ENCODE data around the gene DUSP28. TPM values are rescaled to one million over a fixed set of nuclear protein-coding genes. Genes with fewer than 3 reads are reported as not detected.
"Not testable (repeated sequence)": the region's sequence is repeated elsewhere in the genome, so short reads cannot be mapped to it uniquely, and the experiment has no call there.

The DUSP28 gene
- total and polyA plus RNA-seq, 2 of the 13 experiments (the other 11 are each of a cell fraction or from before 2014, with no cell fraction given): 5.2 to 8.6 TPM

- TF ChIP-seq ZBTB10 (CRISPR knock-in tag; IDR thresholded peaks at IDR 0.05; ENCODE audit: borderline replicate concordance) (no peak), ZNF160 (CRISPR knock-in tag; IDR thresholded peaks at IDR 0.05) (0 out of 2 replicates have a peak, but pooled peaks have one; percentile 16), ARID2 (CRISPR knock-in tag; IDR thresholded peaks at IDR 0.05; ENCODE audit: borderline replicate concordance) (peak; percentile 82; the same call in 1 of the 2 replicates)
Observed at GRCh38 chr2:240561325-240561971, 1.3 kb downstream of the DUSP28 start (continued).

GRCh38 chr2:240563231-240563630, 3.1 kb downstream of the DUSP28 start:
- ATAC-seq; BruUV-seq (replicated peaks); H3K27me3 ChIP-seq (ENCODE audit: control insufficient read depth in 1 of 2, insufficient read depth in 2 of 2, low read length in 2 of 2); H4K20me1 ChIP-seq (ENCODE audit: insufficient read depth, low read length); H3K4me2 ChIP-seq (ENCODE audit: low read depth, low read length); CTCF ChIA-PET (ENCODE audit: low intra/inter-chr PET ratio, low total read pairs); H2AFZ ChIP-seq (ENCODE audit: low read length); H3K4me3 ChIP-seq (replicated peaks in 1 of 3; ENCODE audit: insufficient read depth in 1 of 3, low read depth in 2 of 3, low read length in 3 of 3); H3K9me3 ChIP-seq (ENCODE audit: low read length); H3K27ac ChIP-seq (ENCODE audit: extremely low read length, insufficient read depth, low read length); FAIRE-seq; H3K9ac ChIP-seq (ENCODE audit: insufficient read depth, low read depth, low read length); DNase-seq (ENCODE audit: low spot score): not testable (repeated sequence)
- H3K36me3 ChIP-seq (replicated peaks in 1 of 2; ENCODE audit: control insufficient read depth in 1 of 2, insufficient read depth in 2 of 2, low read length in 2 of 2): peaks cover 1 to 10% of the 10 kb centered on the region in 2 experiments; a peak in 4 of 5 replicates
- POLR2A ChIA-PET: interaction anchor here (0.9 to 7.2 kb wide), 4 partner anchors 17 to 42 kb away, joined by 3 to 149 read pairs (median 6); partner anchors contain the start of gene CAPN10
- 96% methylated on average over 17 of the region's 17 CpGs for WGBS (ENCODE audit: low lambda C conversion rate)
- TF ChIP-seq ZNF687 (CRISPR knock-in tag; IDR thresholded peaks at IDR 0.05): 0 out of 2 replicates have a peak, but pooled peaks have one; percentile 11
- in situ Hi-C loops (cut with HindIII; ENCODE audit: extremely low pct_ligation_motif_present, low pct_unique_long_range_greater_than_20kb): loop anchor here (25.0 kb wide), 1 partner anchor 649 kb away; no protein-coding TSS in a partner anchor
- H3K4me1 ChIP-seq (ENCODE audit: insufficient read depth, low read length): peaks cover 54% of the 10 kb centered on the region
- H3K79me2 ChIP-seq (ENCODE audit: insufficient read depth, low read length): peaks cover 28% of the 10 kb centered on the region
- intact Hi-C loops (cut with micrococcal nuclease; ENCODE audit: unreplicated experiment): loop anchor here (5.0 kb wide), 1 partner anchor 269 kb away; no protein-coding TSS in a partner anchor
